HG03442 (cell line): Measurements from ENCODE around the gene PLA2G12B.

ENCODE experiments used
- ATAC-seq: cut with Tn5 transposase; IDR thresholded peaks from one replicate; pipeline ENCODE4 v1.9.1; 2021; ENCODE audit warnings: mild to moderate bottlenecking, moderate library complexity; ENCODE audit not compliant: unreplicated experiment

PLA2G12B gene

GRCh38 chr10:72895236-72895850 is 59.3 kb downstream of the PLA2G12B start:
- no peak for ATAC-seq

GRCh38 chr10:72893136-72893798 is 61.3 kb downstream of the PLA2G12B start, which contains the start of gene OIT3:
Gene OIT3, plus strand, starts transcription at chr10:72893739. Its CDS starts 60 bp downstream, at chr10:72893799.
- ATAC-seq: no peak

- ATAC-seq: no peak
Observed at GRCh38 chr10:72890086-72890485, 64.5 kb downstream of the PLA2G12B start.

GRCh38 chr10:72889391-72889831 is 65.2 kb downstream of the PLA2G12B start:
- ATAC-seq: no peak

- ATAC-seq: no peak
Observed at GRCh38 chr10:72888151-72888638, 66.4 kb downstream of the PLA2G12B start.

GRCh38 chr10:72887043-72887442 is 67.6 kb downstream of the PLA2G12B start:
- no peak for ATAC-seq

GRCh38 chr10:72886621-72887020 is 68.0 kb downstream of the PLA2G12B start:
- ATAC-seq: no peak

GRCh38 chr10:72885953-72886352 is 68.7 kb downstream of the PLA2G12B start:
- ATAC-seq: no peak
